Prostate gland (tissue), 1 donor: Measurements from ENCODE around the gene MAP4K4.

Source experiments
- POLR2A ChIP-seq: fragments of 450-650 bp; IDR thresholded peaks from one replicate; pipeline ENCODE4 v1.6.1; 2016; ENCODE audit warnings: antibody characterized with exemption, mild to moderate bottlenecking
- POLR2AphosphoS5 ChIP-seq: sonication (generic); formaldehyde crosslinking; IDR thresholded peaks from one replicate; pipeline ENCODE4 v1.6.1; 2017; ENCODE audit warnings: antibody characterized with exemption

GRCh38 chr2:101930019-101930418, 232.5 kb downstream of the MAP4K4 start:
- TF ChIP-seq POLR2A (no peak), POLR2AphosphoS5 (no peak)
